Measurements from ENCODE around the gene ANK3. TPM values are rescaled to one million over a fixed set of nuclear protein-coding genes. Genes with fewer than 3 reads are reported as not detected.

The ANK3 gene
- polyA plus RNA-seq, 4 donors, result 9.9 to 81.4 (median 35.5) TPM

DNA sequence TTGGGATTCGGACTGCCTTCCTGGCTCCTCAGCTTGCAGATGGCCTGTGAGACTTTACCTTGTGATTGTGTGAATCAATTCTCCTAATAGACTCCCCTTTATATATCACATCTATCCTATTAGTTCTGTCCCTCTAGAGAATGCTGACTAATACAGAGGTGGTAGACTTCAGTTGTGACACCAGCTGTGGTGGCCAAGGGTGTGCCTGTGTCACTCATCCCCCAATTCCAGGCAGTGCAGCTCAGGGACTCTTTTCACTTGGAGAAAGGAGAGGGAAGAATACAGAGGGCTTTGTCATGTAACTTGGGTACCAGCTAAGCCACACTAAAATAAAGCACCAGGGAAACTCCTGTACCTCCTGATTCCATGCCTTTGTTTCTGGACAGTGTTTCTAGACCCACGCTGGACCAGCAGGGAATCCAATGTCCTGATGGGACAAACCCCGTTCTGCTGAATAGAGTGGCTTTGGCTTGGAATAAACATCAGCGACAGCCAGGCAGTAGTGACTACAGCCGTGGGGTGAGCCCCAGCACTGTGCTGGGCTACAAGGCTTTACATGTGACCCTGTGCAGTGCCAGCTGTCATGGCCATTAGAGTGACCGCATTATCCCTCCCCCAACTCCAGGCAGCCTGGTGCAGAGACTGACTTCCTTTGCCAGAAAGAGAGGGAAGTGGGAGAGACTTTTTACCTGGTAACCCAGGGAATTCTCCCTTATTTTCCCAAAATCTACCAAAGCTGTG, 233.6 kb downstream of the ANK3 start:
- peaks cover 0 to 4% (median 0%) of the 10 kb centered on the region in 3 donors for H3K4me1 ChIP-seq (ENCODE audit: control insufficient read depth in 3 of 3, insufficient read depth in 2 of 3, low read depth in 1 of 3, low read length in 2 of 3)
- no peak overlapping the region for H3K4me3 ChIP-seq (ENCODE audit: low read depth in 1 of 3, low read length in 3 of 3)
- H3K27me3 ChIP-seq (ENCODE audit: control insufficient read depth in 3 of 3, insufficient read depth in 3 of 3, low read length in 3 of 3), result no peaks in the 10 kb centered on the region
- H3K9me3 ChIP-seq (ENCODE audit: control insufficient read depth in 2 of 2, insufficient read depth in 1 of 2, low read depth in 1 of 2, low read length in 1 of 2), result no peaks in the 10 kb centered on the region
- 90 to 95% (median 92%) methylated on average over 6 of the region's 6 CpGs for WGBS, 3 donors
- FAIRE-seq (no peak), DNase-seq (no peak)
- no peaks in the 10 kb centered on the region for H3K36me3 ChIP-seq (ENCODE audit: control insufficient read depth in 3 of 3, insufficient read depth in 2 of 3, low read depth in 1 of 3, low read length in 3 of 3)
- H3K27ac ChIP-seq (ENCODE audit: low read depth in 1 of 3, low read length in 2 of 3), result no peak overlapping the region

DNA sequence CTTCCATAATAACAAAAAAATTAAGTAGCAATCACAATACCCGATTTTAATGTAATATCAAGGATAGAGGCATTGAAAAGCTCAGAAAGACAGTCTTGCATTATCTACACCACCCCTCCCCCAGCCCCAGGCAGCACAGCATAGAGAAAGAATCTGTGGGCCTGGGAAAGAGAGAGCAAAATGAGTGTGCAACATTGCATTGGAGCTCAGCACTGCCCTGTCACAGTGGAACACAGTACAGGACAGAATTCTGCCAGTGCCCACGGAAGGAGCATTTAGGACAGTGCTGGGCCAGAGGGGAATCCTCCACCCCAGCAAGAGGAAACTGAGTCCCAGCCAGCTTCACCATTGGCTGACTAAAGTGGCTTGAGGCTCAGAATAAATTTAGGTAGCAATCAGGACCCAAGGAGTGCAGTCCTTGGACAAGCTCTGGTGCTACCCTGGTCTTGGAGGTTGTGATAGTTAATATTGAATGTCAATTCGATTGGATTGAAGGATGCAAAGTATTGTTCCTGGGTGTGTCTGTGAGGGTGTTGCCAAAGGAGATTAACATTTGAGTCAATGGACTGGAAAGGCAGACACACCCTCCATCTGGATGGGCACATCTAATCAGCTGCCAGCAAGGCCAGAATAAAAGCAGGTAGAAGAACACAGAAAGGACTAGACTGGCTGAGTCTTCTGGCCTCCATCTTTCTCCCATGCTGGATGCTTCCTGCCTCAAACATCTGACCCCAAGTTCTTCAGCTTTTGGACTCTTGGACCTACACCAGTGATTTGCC, 234.4 kb downstream of the ANK3 start:
- DNase-seq, result peak in 1 of 2 donors; percentile 84
- no peak for FAIRE-seq
- no peak overlapping the region for H3K27ac ChIP-seq (ENCODE audit: low read depth in 1 of 3, low read length in 2 of 3)

DNA sequence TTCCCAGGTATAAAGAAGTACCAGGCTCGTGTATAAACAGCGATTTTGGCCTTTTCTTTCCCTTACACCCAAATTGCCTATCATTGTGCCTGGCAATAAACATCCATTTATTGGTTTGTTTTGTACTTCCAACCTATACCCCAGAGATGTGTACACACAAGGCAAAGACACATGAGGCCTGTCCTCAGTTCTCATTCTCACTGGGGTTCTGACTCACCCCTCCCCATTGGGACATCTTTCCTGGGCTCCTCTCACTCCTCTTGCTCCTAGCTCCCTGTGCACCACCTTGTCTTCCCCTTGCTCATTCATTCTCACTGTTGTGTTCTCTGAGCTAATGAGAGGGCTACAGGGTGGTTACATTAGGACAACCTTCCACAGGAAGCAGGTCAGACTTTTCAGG, 240.7 kb downstream of the ANK3 start:
- Histone ChIP-seq H3K9me3 (ENCODE audit: control insufficient read depth in 2 of 2, insufficient read depth in 1 of 2, low read depth in 1 of 2, low read length in 1 of 2) (no peaks in the 10 kb centered on the region), H3K27ac (ENCODE audit: low read depth in 1 of 3, low read length in 2 of 3) (peak overlapping the region in 1 of 3 donors; percentile 74), H3K27me3 (ENCODE audit: control insufficient read depth in 3 of 3, insufficient read depth in 3 of 3, low read length in 3 of 3) (no peaks in the 10 kb centered on the region), H3K4me1 (ENCODE audit: control insufficient read depth in 3 of 3, insufficient read depth in 2 of 3, low read depth in 1 of 3, low read length in 2 of 3) (peaks cover 0 to 27% (median 4%) of the 10 kb centered on the region in 3 donors), H3K4me3 (ENCODE audit: low read depth in 1 of 3, low read length in 3 of 3) (no peak overlapping the region), H3K36me3 (ENCODE audit: control insufficient read depth in 3 of 3, insufficient read depth in 2 of 3, low read depth in 1 of 3, low read length in 3 of 3) (no peaks in the 10 kb centered on the region)
- FAIRE-seq (no peak), DNase-seq (no peak)
- 44 to 78% (median 59%) methylated on average over 2 of the region's 2 CpGs for WGBS, 3 donors

More for the DNA sequence above, 234.4 kb downstream of the ANK3 start:
- no peaks in the 10 kb centered on the region for H3K27me3 ChIP-seq (ENCODE audit: control insufficient read depth in 3 of 3, insufficient read depth in 3 of 3, low read length in 3 of 3)
- peaks cover 0 to 4% (median 0%) of the 10 kb centered on the region in 3 donors for H3K4me1 ChIP-seq (ENCODE audit: control insufficient read depth in 3 of 3, insufficient read depth in 2 of 3, low read depth in 1 of 3, low read length in 2 of 3)
- H3K4me3 ChIP-seq (ENCODE audit: low read depth in 1 of 3, low read length in 3 of 3), result no peak overlapping the region
- no peaks in the 10 kb centered on the region for H3K36me3 ChIP-seq (ENCODE audit: control insufficient read depth in 3 of 3, insufficient read depth in 2 of 3, low read depth in 1 of 3, low read length in 3 of 3)
- 62 to 70% (median 65%) methylated on average over 3 of the region's 3 CpGs for WGBS, 3 donors
- H3K9me3 ChIP-seq (ENCODE audit: control insufficient read depth in 2 of 2, insufficient read depth in 1 of 2, low read depth in 1 of 2, low read length in 1 of 2), result no peaks in the 10 kb centered on the region

DNA sequence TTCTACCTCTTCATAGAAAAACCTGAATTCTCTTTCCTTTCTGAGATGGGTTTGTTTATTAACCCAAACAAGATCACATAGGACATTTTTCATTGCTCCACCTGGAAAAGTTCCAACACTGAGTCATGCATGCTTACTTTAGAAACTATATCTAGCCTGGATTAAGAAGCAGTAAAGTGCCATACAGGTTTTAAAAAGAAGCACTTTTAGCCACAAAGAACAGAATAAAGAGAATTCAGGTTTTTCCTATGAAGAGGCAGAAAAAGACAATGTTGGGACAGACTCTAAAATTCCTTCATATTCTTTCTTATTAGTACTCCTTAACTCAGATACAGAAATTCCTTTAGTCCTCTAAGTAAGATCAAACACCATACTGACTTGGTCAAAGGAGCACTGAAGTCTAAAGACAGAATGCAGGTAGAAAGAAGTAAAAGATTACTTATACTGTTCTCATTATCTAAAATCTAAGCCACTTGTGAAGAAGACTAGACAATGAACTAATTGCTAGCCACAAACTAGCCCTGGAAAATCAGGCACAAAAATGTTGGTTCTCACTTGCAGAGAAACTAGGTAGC, 241.3 kb downstream of the ANK3 start:
- Histone ChIP-seq H3K4me1 (ENCODE audit: control insufficient read depth in 3 of 3, insufficient read depth in 2 of 3, low read depth in 1 of 3, low read length in 2 of 3) (peaks cover 0 to 27% (median 4%) of the 10 kb centered on the region in 3 donors), H3K36me3 (ENCODE audit: control insufficient read depth in 3 of 3, insufficient read depth in 2 of 3, low read depth in 1 of 3, low read length in 3 of 3) (no peaks in the 10 kb centered on the region), H3K27ac (ENCODE audit: low read depth in 1 of 3, low read length in 2 of 3) (peak overlapping the region in 2 of 3 donors; percentile 16 to 74), H3K27me3 (ENCODE audit: control insufficient read depth in 3 of 3, insufficient read depth in 3 of 3, low read length in 3 of 3) (no peaks in the 10 kb centered on the region), H3K9me3 (ENCODE audit: control insufficient read depth in 2 of 2, insufficient read depth in 1 of 2, low read depth in 1 of 2, low read length in 1 of 2) (no peaks in the 10 kb centered on the region), H3K4me3 (ENCODE audit: low read depth in 1 of 3, low read length in 3 of 3) (no peak overlapping the region)
- peak; percentile 39 for FAIRE-seq
- DNase-seq, result peak; percentile 84 to 87

DNA sequence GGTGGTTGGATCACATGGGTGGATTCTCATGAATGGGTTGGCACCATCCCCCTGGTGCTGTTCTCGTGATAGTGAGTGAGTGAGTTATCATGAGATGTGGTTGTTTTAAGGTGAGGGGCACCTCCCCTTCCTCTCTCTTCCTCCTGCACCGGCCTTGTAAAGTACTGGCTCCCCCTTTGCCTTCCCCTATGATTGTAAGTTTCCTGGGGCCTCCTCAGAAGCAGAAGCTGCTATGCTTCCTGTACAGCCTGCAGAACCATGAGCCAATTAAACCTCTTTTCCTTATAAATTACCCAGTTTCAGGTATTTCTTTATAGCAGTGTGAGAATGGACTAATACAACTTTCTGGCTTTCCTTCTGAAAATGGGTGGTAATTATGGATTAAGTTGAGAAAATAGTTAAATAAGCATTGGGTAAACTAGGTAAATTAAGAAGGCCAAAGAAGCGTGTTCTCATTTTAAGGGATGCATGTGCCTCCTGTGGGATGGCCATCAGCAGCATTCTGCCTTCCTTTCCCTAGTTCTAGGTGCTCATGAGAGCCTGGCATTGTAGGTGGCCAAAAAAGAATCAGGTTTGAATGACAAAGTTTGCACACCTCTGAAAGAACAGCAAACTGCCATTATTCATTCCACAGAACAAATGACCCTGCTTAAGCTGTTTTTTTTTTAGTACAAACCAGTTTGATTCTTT, 242.0 kb downstream of the ANK3 start:
- Histone ChIP-seq H3K9me3 (ENCODE audit: control insufficient read depth in 2 of 2, insufficient read depth in 1 of 2, low read depth in 1 of 2, low read length in 1 of 2) (no peaks in the 10 kb centered on the region), H3K36me3 (ENCODE audit: control insufficient read depth in 3 of 3, insufficient read depth in 2 of 3, low read depth in 1 of 3, low read length in 3 of 3) (no peaks in the 10 kb centered on the region), H3K4me1 (ENCODE audit: control insufficient read depth in 3 of 3, insufficient read depth in 2 of 3, low read depth in 1 of 3, low read length in 2 of 3) (peaks cover 0 to 30% (median 4%) of the 10 kb centered on the region in 3 donors), H3K27me3 (ENCODE audit: control insufficient read depth in 3 of 3, insufficient read depth in 3 of 3, low read length in 3 of 3) (no peaks in the 10 kb centered on the region), H3K27ac (ENCODE audit: low read depth in 1 of 3, low read length in 2 of 3) (peak overlapping the region in 1 of 3 donors; percentile 74), H3K4me3 (ENCODE audit: low read depth in 1 of 3, low read length in 3 of 3) (no peak overlapping the region)
- FAIRE-seq (no peak), DNase-seq (no peak)
- 70 to 86% (median 82%) methylated on average over 3 of the region's 3 CpGs for WGBS, 3 donors

DNA sequence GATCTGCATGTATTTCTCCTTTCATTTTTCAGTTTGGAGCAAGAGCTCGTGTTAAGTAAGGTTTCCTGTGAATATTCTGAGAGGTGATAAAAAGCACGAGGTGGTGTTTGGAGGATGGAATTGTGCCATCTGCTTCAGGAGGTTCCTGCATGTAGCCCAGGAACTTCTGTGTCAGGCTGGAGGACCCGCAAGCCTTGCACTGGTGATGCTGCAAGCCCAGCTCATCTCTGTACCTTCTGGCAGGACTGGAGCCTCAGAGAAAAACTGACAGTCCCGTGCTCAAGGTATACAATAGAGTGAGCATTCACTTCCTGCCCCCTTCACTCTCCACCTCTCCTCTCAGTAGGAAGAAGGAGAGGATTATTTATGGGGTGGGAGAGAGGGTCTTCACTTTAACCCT, 242.7 kb downstream of the ANK3 start:
- Histone ChIP-seq H3K27ac (ENCODE audit: low read depth in 1 of 3, low read length in 2 of 3) (no peak overlapping the region), H3K4me3 (ENCODE audit: low read depth in 1 of 3, low read length in 3 of 3) (no peak overlapping the region), H3K27me3 (ENCODE audit: control insufficient read depth in 3 of 3, insufficient read depth in 3 of 3, low read length in 3 of 3) (no peaks in the 10 kb centered on the region), H3K36me3 (ENCODE audit: control insufficient read depth in 3 of 3, insufficient read depth in 2 of 3, low read depth in 1 of 3, low read length in 3 of 3) (no peaks in the 10 kb centered on the region), H3K9me3 (ENCODE audit: control insufficient read depth in 2 of 2, insufficient read depth in 1 of 2, low read depth in 1 of 2, low read length in 1 of 2) (no peaks in the 10 kb centered on the region), H3K4me1 (ENCODE audit: control insufficient read depth in 3 of 3, insufficient read depth in 2 of 3, low read depth in 1 of 3, low read length in 2 of 3) (peaks cover 0 to 36% (median 4%) of the 10 kb centered on the region in 3 donors)
- 71 to 83% (median 83%) methylated on average over 4 of the region's 4 CpGs for WGBS, 3 donors
- DNase-seq (no peak), FAIRE-seq (no peak)

DNA sequence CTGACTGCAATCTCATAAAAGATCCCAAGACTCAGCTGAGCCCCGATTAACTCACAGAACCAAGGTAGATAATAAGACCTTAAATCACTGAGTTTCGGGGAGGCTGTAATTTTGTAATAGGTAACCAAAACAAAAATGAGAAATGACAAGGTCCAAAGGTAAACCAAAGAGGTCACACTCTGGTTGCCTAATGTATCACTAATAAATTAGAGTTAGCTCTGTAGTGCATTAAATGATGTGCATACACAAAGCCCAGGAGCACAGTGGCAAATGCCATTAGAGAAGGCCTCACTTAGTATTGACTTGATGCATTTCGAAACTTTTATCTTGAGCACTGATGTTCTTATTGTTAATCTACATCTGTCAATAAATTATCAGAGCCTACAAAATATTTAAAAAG, 245.6 kb downstream of the ANK3 start:
- no peaks in the 10 kb centered on the region for H3K36me3 ChIP-seq (ENCODE audit: control insufficient read depth in 3 of 3, insufficient read depth in 2 of 3, low read depth in 1 of 3, low read length in 3 of 3)
- FAIRE-seq, result no peak
- 77 to 88% (median 82%) methylated on average over 3 of the region's 3 CpGs for WGBS, 3 donors

DNA sequence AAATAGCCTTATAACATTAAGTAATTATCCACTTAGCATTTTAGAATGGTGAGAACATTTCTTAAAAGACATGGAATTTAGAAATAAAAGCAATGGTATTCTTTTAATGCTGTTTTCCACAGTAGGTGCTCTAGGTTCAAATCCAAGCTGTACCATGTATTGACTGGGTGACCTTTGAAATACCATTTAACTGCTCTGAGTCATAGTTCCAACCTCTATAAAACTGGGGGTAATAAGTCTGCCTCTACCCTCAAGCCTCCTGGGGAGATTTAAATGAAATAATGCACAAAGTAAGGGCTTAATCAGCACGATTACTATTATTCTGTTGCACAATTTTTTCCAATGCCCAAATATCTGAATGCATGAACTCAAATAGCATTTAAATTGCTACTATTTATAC, 246.9 kb downstream of the ANK3 start:
- peak; percentile 42 to 77 for DNase-seq

More for the DNA sequence above, 245.6 kb downstream of the ANK3 start:
- peaks cover 3 to 41% (median 4%) of the 10 kb centered on the region in 3 donors for H3K4me1 ChIP-seq (ENCODE audit: control insufficient read depth in 3 of 3, insufficient read depth in 2 of 3, low read depth in 1 of 3, low read length in 2 of 3)
- H3K9me3 ChIP-seq (ENCODE audit: control insufficient read depth in 2 of 2, insufficient read depth in 1 of 2, low read depth in 1 of 2, low read length in 1 of 2), result no peaks in the 10 kb centered on the region
- no peak overlapping the region for H3K27ac ChIP-seq (ENCODE audit: low read depth in 1 of 3, low read length in 2 of 3)
- no peak for DNase-seq
- H3K27me3 ChIP-seq (ENCODE audit: control insufficient read depth in 3 of 3, insufficient read depth in 3 of 3, low read length in 3 of 3), result no peaks in the 10 kb centered on the region
- no peak overlapping the region for H3K4me3 ChIP-seq (ENCODE audit: low read depth in 1 of 3, low read length in 3 of 3)

More for the DNA sequence above, 246.9 kb downstream of the ANK3 start:
- Histone ChIP-seq H3K27ac (ENCODE audit: low read depth in 1 of 3, low read length in 2 of 3) (peak overlapping the region in 1 of 3 donors; percentile 81), H3K4me1 (ENCODE audit: control insufficient read depth in 3 of 3, insufficient read depth in 2 of 3, low read depth in 1 of 3, low read length in 2 of 3) (peaks cover 2 to 31% (median 4%) of the 10 kb centered on the region in 3 donors), H3K36me3 (ENCODE audit: control insufficient read depth in 3 of 3, insufficient read depth in 2 of 3, low read depth in 1 of 3, low read length in 3 of 3) (no peaks in the 10 kb centered on the region), H3K4me3 (ENCODE audit: low read depth in 1 of 3, low read length in 3 of 3) (no peak overlapping the region), H3K9me3 (ENCODE audit: control insufficient read depth in 2 of 2, insufficient read depth in 1 of 2, low read depth in 1 of 2, low read length in 1 of 2) (no peaks in the 10 kb centered on the region), H3K27me3 (ENCODE audit: control insufficient read depth in 3 of 3, insufficient read depth in 3 of 3, low read length in 3 of 3) (no peaks in the 10 kb centered on the region)
- no peak for FAIRE-seq
- 57 to 71% (median 57%) methylated on average over 1 of the region's 1 CpG for WGBS, 3 donors

Data from small intestine (tissue), 7 donors.